Measurements from ENCODE around the gene KLC1. TPM values are rescaled to one million over a fixed set of nuclear protein-coding genes. Genes with fewer than 3 reads are reported as not detected.

The KLC1 gene
- total RNA-seq, 3 donors from 2014 or later = 99.3 to 188 (median 104) TPM

DNA sequence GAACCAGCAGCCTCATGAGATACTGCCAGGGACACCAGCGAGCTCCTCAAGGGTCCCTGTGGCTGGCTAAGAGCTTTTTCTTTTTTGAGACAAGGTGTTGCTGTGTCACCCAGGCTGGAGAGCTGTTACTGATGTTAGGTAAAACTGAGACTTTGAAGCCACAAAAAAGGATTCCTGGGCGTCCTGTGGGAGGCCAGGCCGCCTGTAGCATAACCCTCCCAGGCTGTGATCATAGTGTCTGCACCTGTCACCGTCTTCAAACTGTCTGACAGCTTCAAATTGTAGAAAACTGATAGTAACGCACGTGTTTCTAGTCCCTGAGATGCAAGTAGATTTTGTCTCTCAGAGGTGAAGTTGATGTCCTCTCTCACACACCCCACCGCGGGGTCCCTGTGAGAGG, 90.7 kb downstream of the KLC1 start:
- intact Hi-C loops (cut with DNase I, micrococcal nuclease) = no loop called here
- ATAC-seq (no peak), DNase-seq (no peak)
- Histone ChIP-seq H3K4me3 (no peak overlapping the region), H3K36me3 (ENCODE audit: low read depth) (peaks cover 4% of the 10 kb centered on the region), H3K4me1 (ENCODE audit: low read depth) (peaks cover 18% of the 10 kb centered on the region), H3K9me3 (no peaks in the 10 kb centered on the region)
- TF ChIP-seq, protein P1, sequence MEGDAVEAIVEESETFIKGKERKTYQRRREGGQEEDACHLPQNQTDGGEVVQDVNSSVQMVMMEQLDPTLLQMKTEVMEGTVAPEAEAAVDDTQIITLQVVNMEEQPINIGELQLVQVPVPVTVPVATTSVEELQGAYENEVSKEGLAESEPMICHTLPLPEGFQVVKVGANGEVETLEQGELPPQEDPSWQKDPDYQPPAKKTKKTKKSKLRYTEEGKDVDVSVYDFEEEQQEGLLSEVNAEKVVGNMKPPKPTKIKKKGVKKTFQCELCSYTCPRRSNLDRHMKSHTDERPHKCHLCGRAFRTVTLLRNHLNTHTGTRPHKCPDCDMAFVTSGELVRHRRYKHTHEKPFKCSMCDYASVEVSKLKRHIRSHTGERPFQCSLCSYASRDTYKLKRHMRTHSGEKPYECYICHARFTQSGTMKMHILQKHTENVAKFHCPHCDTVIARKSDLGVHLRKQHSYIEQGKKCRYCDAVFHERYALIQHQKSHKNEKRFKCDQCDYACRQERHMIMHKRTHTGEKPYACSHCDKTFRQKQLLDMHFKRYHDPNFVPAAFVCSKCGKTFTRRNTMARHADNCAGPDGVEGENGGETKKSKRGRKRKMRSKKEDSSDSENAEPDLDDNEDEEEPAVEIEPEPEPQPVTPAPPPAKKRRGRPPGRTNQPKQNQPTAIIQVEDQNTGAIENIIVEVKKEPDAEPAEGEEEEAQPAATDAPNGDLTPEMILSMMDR (IDR thresholded peaks at IDR 0.05) = no peak

DNA sequence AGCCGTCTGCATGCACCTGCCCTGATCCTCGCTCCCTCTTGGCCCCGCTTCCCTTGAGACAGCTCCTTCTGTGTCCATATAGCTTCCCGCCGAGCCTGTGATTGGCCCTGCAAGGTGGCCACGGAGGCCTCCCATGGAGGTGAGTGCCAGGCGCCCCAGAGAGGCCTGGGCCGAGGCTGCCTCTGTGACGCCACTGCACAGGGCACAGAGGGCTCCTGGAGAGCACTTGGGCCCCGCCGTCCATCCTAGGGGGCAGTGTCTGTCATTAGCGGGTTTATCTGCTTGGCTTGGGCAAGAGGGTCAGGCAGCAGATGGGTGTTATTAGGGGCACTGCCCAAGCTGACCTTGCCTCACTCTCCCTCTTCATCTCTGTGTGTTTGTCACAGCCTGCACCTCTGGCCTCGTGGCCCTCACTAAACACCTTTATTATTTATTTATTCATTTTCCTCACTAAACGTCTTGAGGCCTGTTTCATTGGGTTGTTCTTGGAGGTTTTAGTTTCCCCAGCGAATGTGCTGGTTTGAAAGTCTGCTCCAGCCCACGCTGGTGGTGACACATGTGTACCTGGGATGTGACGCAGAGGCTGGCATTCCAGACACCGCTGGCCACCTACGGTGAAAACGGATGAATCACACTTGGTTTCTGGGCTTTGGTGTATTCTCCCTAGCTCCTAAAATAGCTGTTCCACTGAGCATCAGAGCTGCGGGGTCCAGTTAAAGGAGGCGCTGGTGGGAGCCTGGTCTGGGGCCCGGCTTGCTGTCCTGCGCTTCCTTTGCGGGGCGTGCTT, 92.5 kb downstream of the KLC1 start:
- H3K36me3 ChIP-seq (ENCODE audit: low read depth) = no peaks in the 10 kb centered on the region
- ATAC-seq (no peak), DNase-seq (no peak)
- TF ChIP-seq, protein P1 (IDR thresholded peaks at IDR 0.05) = no peak
- intact Hi-C loops (cut with DNase I, micrococcal nuclease) = no loop called here
- no peaks in the 10 kb centered on the region for H3K9me3 ChIP-seq
- no peak overlapping the region for H3K4me3 ChIP-seq
- H3K4me1 ChIP-seq (ENCODE audit: low read depth) = peaks cover 15% of the 10 kb centered on the region

DNA sequence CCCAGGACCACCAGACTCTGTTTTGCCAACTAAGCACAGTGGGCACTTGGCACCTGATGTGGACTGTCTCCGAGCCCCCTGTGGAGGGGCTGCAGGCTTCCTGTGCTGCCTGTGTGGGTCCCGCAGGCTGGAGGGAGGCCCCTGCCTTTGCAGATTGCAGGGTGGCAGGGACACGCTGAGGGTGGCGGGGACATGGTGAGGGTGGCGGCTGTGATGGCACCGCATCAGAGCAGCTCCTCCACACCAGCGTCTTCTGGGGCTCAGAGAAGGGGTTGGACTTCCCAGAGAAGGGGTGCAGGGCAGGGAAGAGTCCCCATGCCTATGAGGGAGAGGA, 94.7 kb downstream of the KLC1 start:
- no peak for DNase-seq
- TF ChIP-seq, protein P1 (IDR thresholded peaks at IDR 0.05) = no peak
- intact Hi-C loops (cut with DNase I, micrococcal nuclease) = no loop called here
- ATAC-seq = no peak
- H3K4me1 ChIP-seq (ENCODE audit: low read depth) = peaks cover 15% of the 10 kb centered on the region
- peaks cover 3% of the 10 kb centered on the region for H3K36me3 ChIP-seq (ENCODE audit: low read depth)
- H3K4me3 ChIP-seq = no peak overlapping the region
- no peaks in the 10 kb centered on the region for H3K9me3 ChIP-seq

DNA sequence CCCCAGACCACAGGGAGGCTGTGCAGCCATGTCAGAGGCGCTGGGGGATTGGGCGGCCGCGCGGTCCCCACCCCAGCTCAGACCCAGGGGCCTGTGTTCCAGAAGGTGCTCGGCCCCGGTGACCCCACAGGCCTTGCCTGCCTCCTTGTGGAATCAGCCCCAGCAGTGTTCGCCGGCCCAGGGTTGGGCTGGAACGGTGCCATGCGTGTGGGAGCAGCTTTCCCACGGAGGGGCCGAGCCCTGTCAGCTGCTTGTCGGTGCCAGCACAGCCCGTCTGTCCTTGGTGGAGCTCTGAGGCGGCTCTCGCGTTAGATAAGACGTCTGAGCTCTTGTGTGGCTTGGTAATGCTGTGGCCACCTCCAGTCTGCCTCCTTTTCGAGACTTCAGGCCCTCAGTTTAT, 95.1 kb downstream of the KLC1 start:
- H3K4me1 ChIP-seq (ENCODE audit: low read depth) = peaks cover 15% of the 10 kb centered on the region
- no peaks in the 10 kb centered on the region for H3K9me3 ChIP-seq
- peak; percentile 10 for ATAC-seq
- TF ChIP-seq, protein P1 (IDR thresholded peaks at IDR 0.05) = no peak
- no peak overlapping the region for H3K4me3 ChIP-seq
- DNase-seq = peak in 1 of 3 donors; percentile 67
- peaks cover 3% of the 10 kb centered on the region for H3K36me3 ChIP-seq (ENCODE audit: low read depth)
- intact Hi-C loops (cut with DNase I, micrococcal nuclease) = no loop called here

DNA sequence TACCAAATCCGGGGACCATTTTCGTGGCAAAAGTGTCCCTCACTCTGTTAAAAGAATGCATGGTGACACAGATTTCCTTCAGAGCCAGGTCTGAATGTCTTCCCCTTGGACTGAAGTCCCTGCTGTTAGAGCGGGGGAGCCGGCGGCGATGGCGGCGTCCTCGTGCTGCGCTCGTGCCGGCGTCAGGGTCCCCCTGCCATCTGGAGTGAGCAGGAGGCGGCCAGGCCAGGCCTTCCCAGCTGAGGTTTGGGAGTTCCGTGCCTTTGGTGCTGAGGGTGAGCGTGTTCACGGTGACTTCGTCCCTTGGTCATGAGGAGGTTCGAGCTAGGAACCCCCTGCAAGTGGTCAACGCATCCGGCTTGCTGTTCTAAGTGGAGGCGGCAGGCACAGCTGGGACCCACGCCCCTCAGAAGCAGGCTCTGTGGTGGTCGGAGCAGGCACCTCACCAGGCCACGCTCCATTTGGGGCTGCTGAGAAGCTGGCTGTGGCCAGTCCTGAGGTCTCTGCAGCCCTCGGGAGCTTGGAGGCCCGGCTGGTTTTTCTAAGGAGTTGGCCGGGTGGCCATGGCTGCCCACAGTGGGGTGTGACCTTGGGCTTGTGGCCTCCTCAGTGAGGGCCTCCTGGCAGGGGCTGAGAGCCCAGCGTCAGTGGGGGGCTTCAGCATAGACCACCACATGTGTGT, 96.1 kb downstream of the KLC1 start:
- Histone ChIP-seq H3K4me1 (ENCODE audit: low read depth) (peaks cover 15% of the 10 kb centered on the region), H3K4me3 (no peak overlapping the region), H3K36me3 (ENCODE audit: low read depth) (peaks cover 3% of the 10 kb centered on the region), H3K9me3 (no peaks in the 10 kb centered on the region)
- TF ChIP-seq, protein P1 (IDR thresholded peaks at IDR 0.05) = no peak
- ATAC-seq (no peak), DNase-seq (no peak)
- intact Hi-C loops (cut with DNase I, micrococcal nuclease) = no loop called here

Data from mucosa of descending colon (tissue), 3 donors.